ENCODE data around the gene GPRIN2.

GPRIN2 gene

DNA sequence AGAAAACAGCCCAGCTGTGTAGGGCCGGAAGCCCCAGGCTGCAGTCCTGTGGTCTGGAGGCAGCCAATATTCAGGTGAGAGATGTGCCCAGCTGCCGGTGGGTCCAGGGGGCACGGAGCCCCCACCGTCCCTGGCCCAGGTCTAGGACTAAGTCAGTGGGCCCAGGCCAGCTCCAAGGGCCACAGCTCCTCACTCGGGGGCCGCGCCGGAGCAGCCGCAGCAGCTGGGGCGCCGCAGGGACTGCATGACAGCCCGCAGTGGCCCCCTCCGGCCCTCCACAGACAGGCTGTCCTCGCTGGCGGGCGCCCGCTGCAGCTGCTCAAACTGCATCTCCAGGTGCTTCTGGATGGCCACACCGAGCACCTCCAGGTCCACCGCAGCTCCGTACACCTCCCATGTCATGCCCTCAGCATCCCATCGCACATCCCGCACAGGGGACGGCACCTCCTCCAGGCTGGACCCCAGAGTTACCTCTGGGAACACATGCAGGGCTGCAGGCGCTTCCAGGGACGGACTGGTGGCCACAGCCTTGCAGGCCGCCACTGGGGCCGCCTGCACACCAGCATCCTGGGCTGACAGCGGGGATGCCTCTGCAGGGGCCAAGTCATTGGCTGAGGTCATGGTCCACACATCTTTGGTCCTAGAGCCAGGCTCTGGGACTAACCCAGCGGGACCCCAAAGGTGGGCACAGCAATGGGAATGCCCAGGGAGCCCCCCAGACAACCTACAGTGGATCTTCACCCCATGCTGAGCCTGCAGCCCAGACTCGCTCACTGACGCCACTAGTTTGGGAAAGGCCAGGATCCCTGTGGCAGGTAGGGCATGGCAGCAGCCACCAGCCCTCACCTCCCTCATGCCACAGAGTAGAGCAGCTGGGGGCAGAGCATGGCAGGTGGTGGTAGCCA is 7.0 kb downstream of the GPRIN2 start:
- TF ChIP-seq, protein P1, sequence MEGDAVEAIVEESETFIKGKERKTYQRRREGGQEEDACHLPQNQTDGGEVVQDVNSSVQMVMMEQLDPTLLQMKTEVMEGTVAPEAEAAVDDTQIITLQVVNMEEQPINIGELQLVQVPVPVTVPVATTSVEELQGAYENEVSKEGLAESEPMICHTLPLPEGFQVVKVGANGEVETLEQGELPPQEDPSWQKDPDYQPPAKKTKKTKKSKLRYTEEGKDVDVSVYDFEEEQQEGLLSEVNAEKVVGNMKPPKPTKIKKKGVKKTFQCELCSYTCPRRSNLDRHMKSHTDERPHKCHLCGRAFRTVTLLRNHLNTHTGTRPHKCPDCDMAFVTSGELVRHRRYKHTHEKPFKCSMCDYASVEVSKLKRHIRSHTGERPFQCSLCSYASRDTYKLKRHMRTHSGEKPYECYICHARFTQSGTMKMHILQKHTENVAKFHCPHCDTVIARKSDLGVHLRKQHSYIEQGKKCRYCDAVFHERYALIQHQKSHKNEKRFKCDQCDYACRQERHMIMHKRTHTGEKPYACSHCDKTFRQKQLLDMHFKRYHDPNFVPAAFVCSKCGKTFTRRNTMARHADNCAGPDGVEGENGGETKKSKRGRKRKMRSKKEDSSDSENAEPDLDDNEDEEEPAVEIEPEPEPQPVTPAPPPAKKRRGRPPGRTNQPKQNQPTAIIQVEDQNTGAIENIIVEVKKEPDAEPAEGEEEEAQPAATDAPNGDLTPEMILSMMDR (IDR thresholded peaks at IDR 0.05; ENCODE audit: low read depth, low read length) = no peak
- no peak for DNase-seq (ENCODE audit: low read depth in 2 of 2)

DNA sequence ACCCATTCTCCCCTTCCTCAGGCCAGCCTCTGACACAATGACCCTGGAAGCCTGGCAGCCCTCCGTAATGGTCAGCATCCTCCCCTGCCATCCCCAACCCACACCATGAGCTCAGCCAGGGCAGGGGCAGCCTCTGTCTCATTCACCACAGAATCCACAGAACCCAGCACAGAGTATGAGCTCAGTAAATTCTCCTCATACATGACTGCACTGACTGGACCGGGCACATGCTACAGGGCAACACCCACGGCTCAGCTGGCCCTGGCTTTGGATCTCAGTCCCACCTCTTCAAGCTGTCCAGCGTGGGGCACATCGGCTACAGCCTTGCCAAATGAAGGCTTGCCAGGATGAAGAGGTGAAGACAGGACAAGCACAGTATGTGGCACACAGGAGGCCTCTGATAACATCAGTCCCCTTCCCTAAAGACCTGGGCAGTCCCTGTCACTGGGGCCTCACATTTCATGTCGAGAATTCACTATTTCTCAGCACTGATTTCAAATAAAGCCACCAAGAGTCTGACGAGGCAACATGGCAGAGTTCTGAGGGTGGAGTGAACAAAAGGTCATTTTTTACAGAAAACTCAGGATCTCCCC is 7.9 kb downstream of the GPRIN2 start:
- TF ChIP-seq, protein P1 (IDR thresholded peaks at IDR 0.05; ENCODE audit: low read depth, low read length) = no peak
- no peak overlapping the region for H3K4me3 ChIP-seq (replicated peaks in 1 of 2; ENCODE audit: low read depth in 2 of 2, low read length in 2 of 2)
- DNase-seq (ENCODE audit: low read depth in 2 of 2) = no peak

More for the DNA sequence above, 7.0 kb downstream of the GPRIN2 start:
- no peak overlapping the region for H3K4me3 ChIP-seq (replicated peaks in 1 of 2; ENCODE audit: low read depth in 2 of 2, low read length in 2 of 2)

DNA sequence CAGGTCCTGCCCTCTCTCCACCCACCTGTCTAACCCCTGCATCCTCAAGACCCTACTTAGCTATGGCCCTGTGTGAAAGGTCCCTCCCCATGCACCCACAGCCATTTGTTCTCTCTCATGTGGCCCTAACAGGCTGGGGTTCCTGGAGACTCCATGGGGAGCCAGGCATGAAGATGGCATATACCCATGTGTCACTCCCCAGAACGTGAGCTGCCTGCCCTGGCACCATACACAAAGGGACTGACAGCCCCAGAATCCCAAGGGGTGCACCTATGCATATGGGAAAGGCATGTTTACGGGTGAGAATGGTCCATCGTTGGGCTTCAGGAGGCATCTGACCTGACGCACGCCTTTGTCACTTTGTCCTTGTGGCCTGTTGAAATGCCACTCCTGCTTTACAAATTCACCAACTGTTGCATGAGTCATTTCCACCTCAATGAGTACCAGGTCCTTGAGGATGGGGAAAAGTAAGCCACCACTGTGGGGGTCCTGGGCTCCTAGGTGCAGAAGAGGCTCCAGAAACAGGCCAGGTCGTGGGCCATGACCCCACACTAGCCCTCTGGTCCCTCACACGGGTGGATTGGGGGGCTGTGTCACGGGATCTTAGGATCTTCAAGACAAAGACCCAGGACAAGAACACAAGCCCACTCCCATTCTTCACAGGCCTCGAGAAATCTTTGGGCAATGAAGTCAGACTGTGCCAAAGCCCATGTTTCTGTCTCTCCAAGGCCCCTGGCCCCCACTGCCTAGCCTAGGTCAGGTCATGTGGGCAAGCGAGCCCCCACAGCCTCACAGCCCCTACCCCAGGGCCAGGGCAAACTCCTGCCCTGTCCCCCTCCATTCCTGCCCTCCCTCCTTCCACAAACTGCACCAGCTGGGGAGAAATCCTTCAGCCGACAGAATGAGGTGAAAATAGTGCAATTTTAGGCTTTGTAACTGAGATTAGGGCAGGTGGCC is 8.6 kb downstream of the GPRIN2 start:
- no peak for DNase-seq (ENCODE audit: low read depth in 2 of 2)
- no peak overlapping the region for H3K4me3 ChIP-seq (replicated peaks in 1 of 2; ENCODE audit: low read depth in 2 of 2, low read length in 2 of 2)
- TF ChIP-seq, protein P1 (IDR thresholded peaks at IDR 0.05; ENCODE audit: low read depth, low read length) = no peak

DNA sequence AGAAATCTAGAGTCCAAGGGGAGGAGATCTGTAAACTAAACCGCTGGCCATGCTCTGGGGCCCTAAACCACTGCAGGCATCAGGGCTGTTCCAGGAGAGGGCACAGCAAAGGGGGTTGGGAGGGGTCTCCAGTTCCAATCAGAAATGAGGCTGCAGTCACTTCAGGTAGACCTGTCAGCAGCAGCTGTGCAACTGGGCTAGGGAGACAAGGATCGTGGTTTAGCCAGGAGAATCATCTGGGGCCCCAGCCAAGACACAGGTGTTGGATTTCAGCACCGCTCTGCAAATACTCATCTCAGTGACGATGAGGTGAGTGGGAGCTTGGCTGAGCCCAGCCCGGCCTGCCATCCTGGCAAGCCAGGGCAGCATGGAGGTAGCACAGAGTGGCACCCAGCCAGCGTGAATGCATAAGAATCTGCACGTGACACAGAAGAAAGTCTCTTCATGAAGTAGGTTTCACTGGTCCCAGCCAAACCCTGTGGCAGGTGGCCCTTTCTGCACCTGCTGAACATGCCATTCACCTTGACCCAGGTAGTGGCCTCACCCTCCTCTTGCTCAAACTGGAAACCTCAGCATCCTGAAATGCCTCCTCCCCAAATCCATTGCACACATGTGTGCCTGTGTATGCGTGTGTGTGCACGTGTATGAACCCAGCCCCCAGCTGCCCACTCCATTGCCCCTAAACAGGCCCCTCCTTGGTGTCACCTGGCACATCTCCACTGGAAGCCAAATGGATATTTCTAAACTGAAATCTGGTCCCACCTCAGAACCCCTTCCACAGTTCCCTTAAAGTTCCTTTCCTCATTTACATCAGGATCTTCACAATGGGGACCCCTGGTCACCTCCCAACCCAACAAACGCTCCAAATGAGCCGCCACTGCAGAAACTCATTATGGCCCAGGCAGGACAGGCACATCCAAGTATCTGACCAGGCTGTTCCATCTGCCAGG is 9.6 kb downstream of the GPRIN2 start:
- TF ChIP-seq, protein P1 (IDR thresholded peaks at IDR 0.05; ENCODE audit: low read depth, low read length) = no peak
- no peak overlapping the region for H3K4me3 ChIP-seq (replicated peaks in 1 of 2; ENCODE audit: low read depth in 2 of 2, low read length in 2 of 2)
- no peak for DNase-seq (ENCODE audit: low read depth in 2 of 2)

DNA sequence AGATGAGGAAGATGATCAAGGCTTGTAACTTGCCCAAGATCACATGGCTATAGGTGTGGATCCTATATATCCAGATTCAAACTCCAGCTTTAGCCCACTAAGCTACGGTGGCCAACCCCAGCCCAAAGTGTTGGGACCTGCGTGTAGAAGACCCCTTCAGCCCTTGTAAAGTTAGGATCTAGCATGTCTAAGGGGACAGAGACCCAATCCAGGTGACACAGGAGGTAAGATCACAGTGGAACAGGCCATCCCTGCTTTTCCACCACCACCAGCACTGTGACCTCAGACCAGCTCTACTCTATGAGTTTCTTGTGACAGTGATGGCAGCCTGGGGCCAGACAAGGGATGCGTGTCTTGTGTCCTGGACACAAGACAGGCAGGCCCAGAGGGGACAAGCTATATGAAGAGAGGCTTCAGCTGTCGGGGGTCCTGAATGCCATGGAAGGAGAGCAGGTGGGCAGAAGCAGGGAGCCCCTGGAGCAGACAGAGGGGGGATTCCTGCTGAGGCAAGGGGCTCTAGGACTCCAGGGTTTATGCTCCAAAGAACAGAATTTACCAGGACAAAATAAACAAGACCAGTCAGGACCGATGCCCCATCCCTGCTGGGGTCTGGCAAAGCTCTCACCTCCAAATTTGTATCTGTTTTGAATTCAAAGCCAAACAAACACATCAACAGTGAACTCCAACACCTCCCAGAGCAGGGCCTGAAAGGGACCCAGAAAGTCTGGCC is 10.4 kb downstream of the GPRIN2 start:
- no peak for DNase-seq (ENCODE audit: low read depth in 2 of 2)
- no peak overlapping the region for H3K4me3 ChIP-seq (replicated peaks in 1 of 2; ENCODE audit: low read depth in 2 of 2, low read length in 2 of 2)
- TF ChIP-seq, protein P1 (IDR thresholded peaks at IDR 0.05; ENCODE audit: low read depth, low read length) = no peak
